Ovary (tissue), 3 donors: Measurements from ENCODE around the gene TBC1D24.

Experiments
- CTCF ChIP-seq, 3 donors: fragments of 450-650 bp in 2 of 3; fragments of 200-600 bp in 1 of 3; IDR thresholded peaks; one replicate each; pipeline versions ENCODE4 v1.5.1 to v1.8.0; 2016 to 2022; ENCODE audit warnings: antibody characterized with exemption in 3 of 3, mild to moderate bottlenecking in 1 of 3
- EP300 ChIP-seq: sonication (generic); formaldehyde crosslinking; IDR thresholded peaks from one replicate; pipeline ENCODE4 v1.6.1; 2017; ENCODE audit warnings: antibody characterized with exemption
- POLR2A ChIP-seq: fragments of 450-650 bp; IDR thresholded peaks from one replicate; pipeline ENCODE4 v1.6.1; 2017; ENCODE audit warnings: antibody characterized with exemption, mild to moderate bottlenecking, moderate library complexity
- donor health status: DM: no; HTN: no; CAD: no.

- TF ChIP-seq CTCF (IDR thresholded peaks at IDR 0.05) (no peak), POLR2A (no peak), EP300 (no peak)
These were observed 14.0 kb upstream of the TBC1D24 start for GRCh38 chr16:2460916-2461315.
